LHCN-M2 (cell line): ENCODE results near the gene SLC27A6. TPM values are rescaled to one million over a fixed set of nuclear protein-coding genes. Genes with fewer than 3 reads are reported as not detected.
"Not testable (repeated sequence)": the region's sequence is repeated elsewhere in the genome, so short reads cannot be mapped to it uniquely, and the experiment has no call there.

Source experiments
- DNase-seq: peaks from one replicate; pipeline ENCODE4 v3.0.0-alpha.2; 2012; ENCODE audit warnings: low read depth
- total RNA-seq: library from RNA; depleted of rRNA; stranded (reverse); fragments of >200 nt; gene quantifications from 2 replicates; pipeline ENCODE4 v1.2.3, GENCODE V29; 2014

The SLC27A6 gene
- total RNA-seq, 1 experiment from 2014 or later: not detected

GRCh38 chr5:129001841-129002526 lies 36.7 kb downstream of the SLC27A6 start:
- DNase-seq: no peak

GRCh38 chr5:129002527-129002842 lies 37.2 kb downstream of the SLC27A6 start:
- no peak for DNase-seq

- no peak for DNase-seq
Measured at GRCh38 chr5:129003232-129003631, 37.9 kb downstream of the SLC27A6 start.

- DNase-seq: no peak
Measured at GRCh38 chr5:129014185-129014584, 48.9 kb downstream of the SLC27A6 start.

GRCh38 chr5:129018837-129019236 lies 53.5 kb downstream of the SLC27A6 start:
- DNase-seq: no peak

GRCh38 chr5:129019401-129019908 lies 54.2 kb downstream of the SLC27A6 start:
- DNase-seq: no peak

- no peak for DNase-seq
Measured at GRCh38 chr5:129020683-129021082, 55.4 kb downstream of the SLC27A6 start.

GRCh38 chr5:129021744-129022143 lies 56.5 kb downstream of the SLC27A6 start:
- no peak for DNase-seq

GRCh38 chr5:129022599-129022998 lies 57.3 kb downstream of the SLC27A6 start:
- DNase-seq: no peak

- DNase-seq: no peak
Measured at GRCh38 chr5:129027260-129027659, 62.0 kb downstream of the SLC27A6 start.

GRCh38 chr5:129031886-129032683 lies 66.8 kb downstream of the SLC27A6 start:
- DNase-seq: no peak

GRCh38 chr5:129036257-129036656 lies 71.0 kb downstream of the SLC27A6 start:
- not testable (repeated sequence) for DNase-seq

GRCh38 chr5:129041196-129041881 lies 76.1 kb downstream of the SLC27A6 start:
- no peak for DNase-seq

GRCh38 chr5:129042306-129042705 lies 77.0 kb downstream of the SLC27A6 start:
- no peak for DNase-seq

GRCh38 chr5:129043894-129044293 lies 78.6 kb downstream of the SLC27A6 start:
- DNase-seq: no peak

- DNase-seq: peak; percentile 1
Measured at GRCh38 chr5:129046151-129046550, 80.9 kb downstream of the SLC27A6 start.

GRCh38 chr5:129048509-129048908 lies 83.2 kb downstream of the SLC27A6 start:
- no peak for DNase-seq

GRCh38 chr5:129049126-129049799 lies 84.0 kb downstream of the SLC27A6 start:
- DNase-seq: no peak

GRCh38 chr5:129051283-129051682 lies 86.0 kb downstream of the SLC27A6 start:
- DNase-seq: no peak

GRCh38 chr5:129053438-129053837 lies 88.2 kb downstream of the SLC27A6 start:
- no peak for DNase-seq

GRCh38 chr5:129057329-129057728 lies 92.0 kb downstream of the SLC27A6 start:
- DNase-seq: no peak

GRCh38 chr5:129061849-129062248 lies 96.6 kb downstream of the SLC27A6 start:
- no peak for DNase-seq
